ENCODE data around the gene OLFML2A.
"Not testable (repeated sequence)": the region's sequence is repeated elsewhere in the genome, so short reads cannot be mapped to it uniquely, and the experiment has no call there.

Gene OLFML2A

GRCh38 chr9:124761196-124761595 lies 15.7 kb upstream of the OLFML2A start:
- DNase-seq (ENCODE audit: low read depth): no peak

- no peak for DNase-seq (ENCODE audit: low read depth)
Observed at GRCh38 chr9:124761710-124762109, 15.2 kb upstream of the OLFML2A start.

- no peak for DNase-seq (ENCODE audit: low read depth)
Observed at GRCh38 chr9:124762633-124763032, 14.3 kb upstream of the OLFML2A start.

GRCh38 chr9:124764774-124765438 lies 12.0 kb upstream of the OLFML2A start:
- DNase-seq (ENCODE audit: low read depth): no peak

GRCh38 chr9:124765439-124765835 lies 11.5 kb upstream of the OLFML2A start:
- no peak for DNase-seq (ENCODE audit: low read depth)

- DNase-seq (ENCODE audit: low read depth): no peak
Observed at GRCh38 chr9:124766326-124766725, 10.6 kb upstream of the OLFML2A start.

- no peak for DNase-seq (ENCODE audit: low read depth)
Observed at GRCh38 chr9:124766815-124767554, 9.9 kb upstream of the OLFML2A start.

GRCh38 chr9:124767821-124768220 lies 9.1 kb upstream of the OLFML2A start:
- DNase-seq (ENCODE audit: low read depth): no peak

- DNase-seq (ENCODE audit: low read depth): no peak
Observed at GRCh38 chr9:124768334-124768733, 8.6 kb upstream of the OLFML2A start.

- DNase-seq (ENCODE audit: low read depth): no peak
Observed at GRCh38 chr9:124768750-124769548, 8.0 kb upstream of the OLFML2A start.

GRCh38 chr9:124769549-124770358 lies 7.2 kb upstream of the OLFML2A start:
- DNase-seq (ENCODE audit: low read depth): no peak

GRCh38 chr9:124770359-124771020 lies 6.4 kb upstream of the OLFML2A start:
- DNase-seq (ENCODE audit: low read depth): no peak

GRCh38 chr9:124771021-124771866 lies 5.7 kb upstream of the OLFML2A start, which contains the start of gene NR6A1:
Gene NR6A1 (minus strand): TSS chr9:124771311.
- peak; percentile 91 for DNase-seq (ENCODE audit: low read depth)

- peak; percentile 45 for DNase-seq (ENCODE audit: low read depth)
Observed at GRCh38 chr9:124771867-124772679, 4.9 kb upstream of the OLFML2A start.

- not testable (repeated sequence) for DNase-seq (ENCODE audit: low read depth)
Observed at GRCh38 chr9:124772877-124773276, 4.1 kb upstream of the OLFML2A start.

- DNase-seq (ENCODE audit: low read depth): no peak
Observed at GRCh38 chr9:124773473-124774128, 3.3 kb upstream of the OLFML2A start.

- DNase-seq (ENCODE audit: low read depth): peak; percentile 57
Observed at GRCh38 chr9:124774129-124774978, 2.6 kb upstream of the OLFML2A start.

- no peak for DNase-seq (ENCODE audit: low read depth)
Observed at GRCh38 chr9:124776618-124776953, 347 bp upstream of the OLFML2A start.

Data from stromal cell of bone marrow (primary cell).